ENCODE results near the gene C5orf63. TPM values are rescaled to one million over a fixed set of nuclear protein-coding genes. Genes with fewer than 3 reads are reported as not detected.
"Not testable (repeated sequence)": the region's sequence is repeated elsewhere in the genome, so short reads cannot be mapped to it uniquely, and the experiment has no call there.

C5orf63 gene
- polyA plus RNA-seq, 1 donor, result 22.3 TPM

GRCh38 chr5:127076315-127077129 is 3.2 kb upstream of the C5orf63 start:
- peak; percentile 30 for DNase-seq

GRCh38 chr5:127074466-127074865 is 1.2 kb upstream of the C5orf63 start:
- no peak for DNase-seq

- no peak for DNase-seq
Measured at GRCh38 chr5:127070243-127070642, 3.1 kb downstream of the C5orf63 start.

GRCh38 chr5:127068493-127069214 is 4.6 kb downstream of the C5orf63 start:
- DNase-seq, result no peak

- no peak for DNase-seq
Measured at GRCh38 chr5:127066721-127067120, 6.6 kb downstream of the C5orf63 start.

- no peak for DNase-seq
Measured at GRCh38 chr5:127064253-127064840, 9.0 kb downstream of the C5orf63 start.

GRCh38 chr5:127063257-127063913 is 9.9 kb downstream of the C5orf63 start:
- no peak for DNase-seq

- DNase-seq, result no peak
Measured at GRCh38 chr5:127061956-127062355, 11.3 kb downstream of the C5orf63 start.

- no peak for DNase-seq
Measured at GRCh38 chr5:127061537-127061936, 11.8 kb downstream of the C5orf63 start.

- no peak for DNase-seq
Measured at GRCh38 chr5:127060470-127060985, 12.8 kb downstream of the C5orf63 start.

- DNase-seq, result no peak
Measured at GRCh38 chr5:127056896-127057295, 16.4 kb downstream of the C5orf63 start.

- no peak for DNase-seq
Measured at GRCh38 chr5:127055880-127056653, 17.2 kb downstream of the C5orf63 start.

GRCh38 chr5:127053551-127053950 is 19.8 kb downstream of the C5orf63 start:
- not testable (repeated sequence) for DNase-seq

GRCh38 chr5:127053049-127053448 is 20.3 kb downstream of the C5orf63 start:
- DNase-seq, result no peak

- DNase-seq, result no peak
Measured at GRCh38 chr5:127051591-127051990, 21.7 kb downstream of the C5orf63 start.

- no peak for DNase-seq
Measured at GRCh38 chr5:127046343-127047072, 26.8 kb downstream of the C5orf63 start.

- DNase-seq, result no peak
Measured at GRCh38 chr5:127042593-127042992, 30.7 kb downstream of the C5orf63 start.

- DNase-seq, result no peak
Measured at GRCh38 chr5:127041571-127041970, 31.7 kb downstream of the C5orf63 start.

- no peak for DNase-seq
Measured at GRCh38 chr5:127040796-127041520, 32.3 kb downstream of the C5orf63 start.

- no peak for DNase-seq
Measured at GRCh38 chr5:127038550-127038949, 34.8 kb downstream of the C5orf63 start.
